H9 (cell line): ENCODE data around the gene SLC2A5. TPM values are rescaled to one million over a fixed set of nuclear protein-coding genes. Genes with fewer than 3 reads are reported as not detected.

Source experiments
- DNase-seq: peaks from one replicate; pipeline ENCODE4 v3.0.0-alpha.2; 2017
- H2AFZ ChIP-seq: one replicate; pipeline ENCODE4 v1.6.1; 2013; ENCODE audit warnings: mild to moderate bottlenecking, low read length, control low read depth, moderate library complexity
- H2AK5ac ChIP-seq: 2 replicates; pipeline ENCODE4 v1.6.1; 2013; ENCODE audit warnings: low read length, control low read depth, mixed read lengths; ENCODE audit not compliant: insufficient read length
- H2BK120ac ChIP-seq: one replicate; pipeline ENCODE4 v1.6.1; 2013; ENCODE audit warnings: low read depth, mild to moderate bottlenecking, low read length, control low read depth, inconsistent platforms; ENCODE audit not compliant: poor library complexity, severe bottlenecking
- H2BK12ac ChIP-seq: 2 replicates; pipeline ENCODE4 v1.6.1; 2013; ENCODE audit warnings: low read length, control low read depth, mixed read lengths, low read depth; ENCODE audit not compliant: insufficient read length
- H2BK15ac ChIP-seq: 2 replicates; pipeline ENCODE4 v1.6.1; 2013; ENCODE audit warnings: low read depth, low read length, control low read depth
- H2BK20ac ChIP-seq: one replicate; pipeline ENCODE4 v1.6.1; 2013; ENCODE audit warnings: low read depth, mild to moderate bottlenecking, low read length, control low read depth, inconsistent platforms; ENCODE audit not compliant: poor library complexity, severe bottlenecking
- H2BK5ac ChIP-seq: 2 replicates; pipeline ENCODE4 v1.6.1; 2013; ENCODE audit warnings: low read length, control low read depth, mixed read lengths; ENCODE audit not compliant: insufficient read length
- H3K14ac ChIP-seq: 2 replicates; pipeline ENCODE4 v1.6.1; 2013; ENCODE audit warnings: low read length, control low read depth; ENCODE audit not compliant: insufficient read depth
- H3K18ac ChIP-seq: 2 replicates; pipeline ENCODE4 v1.6.1; 2013; ENCODE audit warnings: low read depth, mild to moderate bottlenecking, mixed read lengths, low read length, control low read depth; ENCODE audit not compliant: insufficient read length
- H3K23ac ChIP-seq: 2 replicates; pipeline ENCODE4 v1.6.1; 2013; ENCODE audit warnings: low read length, control low read depth, mixed read lengths, low read depth; ENCODE audit not compliant: insufficient read length
- H3K23me2 ChIP-seq: 2 replicates; pipeline ENCODE4 v1.6.1; 2013; ENCODE audit warnings: low read depth, mild to moderate bottlenecking, mixed read lengths, low read length, control low read depth; ENCODE audit not compliant: insufficient read length, poor library complexity, severe bottlenecking
- H3K27ac ChIP-seq: 2 replicates; pipeline ENCODE4 v1.5.1; 2013; ENCODE audit warnings: low read length, control low read depth, mixed read lengths, low read depth; ENCODE audit not compliant: insufficient read length
- H3K27me3 ChIP-seq: 2 replicates; pipeline ENCODE4 v1.6.1; 2013; ENCODE audit warnings: low read length, control low read depth, inconsistent platforms; ENCODE audit not compliant: insufficient read depth
- H3K4ac ChIP-seq: 2 replicates; pipeline ENCODE4 v1.6.1; 2013; ENCODE audit warnings: low read depth, mild to moderate bottlenecking, control low read depth, inconsistent platforms, low read length, moderate library complexity
- H3K4me1 ChIP-seq: 2 replicates; pipeline ENCODE4 v1.6.1; 2013; ENCODE audit warnings: low read length, control low read depth, inconsistent platforms; ENCODE audit not compliant: insufficient read depth
- H3K4me2 ChIP-seq: 2 replicates; pipeline ENCODE4 v1.6.1; 2013; ENCODE audit warnings: low read length, control low read depth, mixed read lengths; ENCODE audit not compliant: insufficient read length, insufficient read depth
- H3K56ac ChIP-seq: 2 replicates; pipeline ENCODE4 v1.6.1; 2013; ENCODE audit warnings: low read depth, mild to moderate bottlenecking, mixed read lengths, low read length, control low read depth; ENCODE audit not compliant: insufficient read length
- H3K79me1 ChIP-seq: 2 replicates; pipeline ENCODE4 v1.6.1; 2013; ENCODE audit warnings: low read depth, mild to moderate bottlenecking, moderate library complexity, low read length, control low read depth, inconsistent platforms; ENCODE audit not compliant: insufficient read depth, poor library complexity, severe bottlenecking
- H3K79me2 ChIP-seq: 2 replicates; pipeline ENCODE4 v1.6.1; 2013; ENCODE audit warnings: low read length, control low read depth, inconsistent platforms; ENCODE audit not compliant: insufficient read depth
- H3K9ac ChIP-seq: 2 replicates; pipeline ENCODE4 v1.6.1; 2013; ENCODE audit warnings: low read length, control low read depth, mixed read lengths; ENCODE audit not compliant: insufficient read length; ENCODE audit errors: extremely low read depth
- H3K9me3 ChIP-seq: one replicate; pipeline ENCODE4 v1.6.1; 2013; ENCODE audit warnings: low read depth, low read length, inconsistent platforms; ENCODE audit not compliant: control insufficient read depth
- H3T11ph ChIP-seq: one replicate; pipeline ENCODE4 v1.6.1; 2013; ENCODE audit warnings: mild to moderate bottlenecking, low read length, control low read depth, inconsistent platforms
- H4K20me1 ChIP-seq: one replicate; pipeline ENCODE4 v1.6.1; 2013; ENCODE audit not compliant: control insufficient read depth, insufficient read length, insufficient read depth
- H4K5ac ChIP-seq: 2 replicates; pipeline ENCODE4 v1.6.1; 2013; ENCODE audit warnings: low read depth, mild to moderate bottlenecking, mixed read lengths, low read length, control low read depth; ENCODE audit not compliant: insufficient read length
- H4K8ac ChIP-seq: replicated peaks from 2 replicates; pipeline ENCODE4 v1.6.1; 2013; ENCODE audit warnings: low read length, control low read depth, mixed read lengths, low read depth; ENCODE audit not compliant: insufficient read length
- H4K91ac ChIP-seq: 2 replicates; pipeline ENCODE4 v1.6.1; 2013; ENCODE audit warnings: low read depth, mild to moderate bottlenecking, moderate library complexity, mixed read lengths, low read length, control low read depth; ENCODE audit not compliant: insufficient read length
- H3K27ac Mint-ChIP-seq, 3 experiments: 2 replicates in 2 of 3; 3 replicates in 1 of 3; pipeline ENCODE4 v1.8.0; 2020 to 2021; ENCODE audit warnings: mixed read lengths in 3 of 3, mild to moderate bottlenecking in 1 of 3, moderate library complexity in 1 of 3
- H3K27me3 Mint-ChIP-seq: 2 replicates; pipeline ENCODE4 v1.8.0; 2021; ENCODE audit warnings: low read depth, mild to moderate bottlenecking, moderate library complexity, mixed read lengths
- H3K36me3 Mint-ChIP-seq, 3 experiments: 2 replicates in 2 of 3; 3 replicates in 1 of 3; pipeline ENCODE4 v1.8.0; 2020 to 2021; ENCODE audit warnings: low read depth in 3 of 3, mixed read lengths in 3 of 3; ENCODE audit not compliant: insufficient read depth in 1 of 3
- H3K4me1 Mint-ChIP-seq, 2 experiments: 2 replicates each; pipeline ENCODE4 v1.8.0; 2020; ENCODE audit warnings: mixed read lengths in 2 of 2
- H3K4me3 Mint-ChIP-seq, 2 experiments: 2 replicates in 1 of 2; 3 replicates in 1 of 2; pipeline ENCODE4 v1.8.0; 2020 to 2021; ENCODE audit warnings: mild to moderate bottlenecking in 2 of 2, mixed read lengths in 2 of 2, moderate library complexity in 1 of 2
- H3K9me3 Mint-ChIP-seq, 2 experiments: 2 replicates in 1 of 2; 3 replicates in 1 of 2; pipeline ENCODE4 v1.8.0; 2020; ENCODE audit warnings: mild to moderate bottlenecking in 2 of 2, mixed read lengths in 2 of 2, moderate library complexity in 1 of 2
- CTCF ChIP-seq: fragments of 200-600 bp; sonication (generic); conservative IDR thresholded peaks from 3 replicates; pipeline ENCODE4 v1.8.0; 2021; ENCODE audit warnings: antibody characterized with exemption, mild to moderate bottlenecking
- WGBS: extraction: QIAGEN DNeasy Blood & Tissue Kit; methylation state at CpG from one replicate; pipeline ENCODE4 v1.1.7; 2013; ENCODE audit warnings: missing lambda C conversion rate, low lambda C conversion rate, mixed read lengths; ENCODE audit not compliant: insufficient read length; ENCODE audit errors: extremely low coverage; 5-methylcytosine and 5-hydroxymethylcytosine counted together
- total RNA-seq: library from RNA; stranded (reverse); gene quantifications from 2 replicates; pipeline ENCODE4 v1.2.1, GENCODE V29; 2021

SLC2A5 gene
- total RNA-seq, 1 experiment from 2014 or later: not detected

GRCh38 chr1:9041116-9041779 lies 28.2 kb downstream of the SLC2A5 start:
- Mint-ChIP-seq H3K36me3 (no peaks in the 10 kb centered on the region), H3K4me3 (no peak overlapping the region), H3K4me1 (no peaks in the 10 kb centered on the region), H3K27ac (no peak overlapping the region), H3K27me3 (peaks cover 3% of the 10 kb centered on the region; the same call in 1 of the 2 replicates), H3K9me3 (no peaks in the 10 kb centered on the region; a peak in 1 of 5 replicates)
- H3K27me3 ChIP-seq: no peaks in the 10 kb centered on the region
- no peaks in the 10 kb centered on the region for H3K79me2 ChIP-seq
- no peak overlapping the region for H3K4ac ChIP-seq
- H3K18ac ChIP-seq: no peak overlapping the region
- no peak overlapping the region for H2BK120ac ChIP-seq
- H2AK5ac ChIP-seq: no peak overlapping the region
- H4K8ac ChIP-seq: no peak overlapping the region
- no peaks in the 10 kb centered on the region for H3K79me1 ChIP-seq
- no peaks in the 10 kb centered on the region for H3K4me1 ChIP-seq
- WGBS: no CpG with 5 or more reads among the region's 14 CpGs
- no peak overlapping the region for H2AFZ ChIP-seq
- DNase-seq: no peak
- no peak for TF ChIP-seq CTCF
- H2BK5ac ChIP-seq: no peak overlapping the region
- H3K14ac ChIP-seq: no peak overlapping the region; the same call in 1 of the 2 replicates
- H3K56ac ChIP-seq: no peak overlapping the region
- no peak overlapping the region for H4K91ac ChIP-seq
- no peak overlapping the region for H2BK15ac ChIP-seq
- no peak overlapping the region for H3K27ac ChIP-seq
- H2BK12ac ChIP-seq: no peak overlapping the region
- H3K9ac ChIP-seq: no peak overlapping the region
- no peak overlapping the region for H3T11ph ChIP-seq
- no peaks in the 10 kb centered on the region for H3K9me3 ChIP-seq
- H4K20me1 ChIP-seq: peaks cover 4% of the 10 kb centered on the region
- H3K23ac ChIP-seq: no peak overlapping the region
- no peaks in the 10 kb centered on the region for H3K23me2 ChIP-seq
- H3K4me2 ChIP-seq: no peak overlapping the region
- no peak overlapping the region for H4K5ac ChIP-seq
- H2BK20ac ChIP-seq: no peak overlapping the region
